Measurements from ENCODE around the gene MORN1. TPM values are rescaled to one million over a fixed set of nuclear protein-coding genes. Genes with fewer than 3 reads are reported as not detected.

The MORN1 gene
- total and polyA plus RNA-seq, 8 donors: 2.6 to 18.1 (median 5.7) TPM

- TF ChIP-seq, protein P1, sequence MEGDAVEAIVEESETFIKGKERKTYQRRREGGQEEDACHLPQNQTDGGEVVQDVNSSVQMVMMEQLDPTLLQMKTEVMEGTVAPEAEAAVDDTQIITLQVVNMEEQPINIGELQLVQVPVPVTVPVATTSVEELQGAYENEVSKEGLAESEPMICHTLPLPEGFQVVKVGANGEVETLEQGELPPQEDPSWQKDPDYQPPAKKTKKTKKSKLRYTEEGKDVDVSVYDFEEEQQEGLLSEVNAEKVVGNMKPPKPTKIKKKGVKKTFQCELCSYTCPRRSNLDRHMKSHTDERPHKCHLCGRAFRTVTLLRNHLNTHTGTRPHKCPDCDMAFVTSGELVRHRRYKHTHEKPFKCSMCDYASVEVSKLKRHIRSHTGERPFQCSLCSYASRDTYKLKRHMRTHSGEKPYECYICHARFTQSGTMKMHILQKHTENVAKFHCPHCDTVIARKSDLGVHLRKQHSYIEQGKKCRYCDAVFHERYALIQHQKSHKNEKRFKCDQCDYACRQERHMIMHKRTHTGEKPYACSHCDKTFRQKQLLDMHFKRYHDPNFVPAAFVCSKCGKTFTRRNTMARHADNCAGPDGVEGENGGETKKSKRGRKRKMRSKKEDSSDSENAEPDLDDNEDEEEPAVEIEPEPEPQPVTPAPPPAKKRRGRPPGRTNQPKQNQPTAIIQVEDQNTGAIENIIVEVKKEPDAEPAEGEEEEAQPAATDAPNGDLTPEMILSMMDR (IDR thresholded peaks at IDR 0.05): no peak
- H3K36me3 ChIP-seq: no peaks in the 10 kb centered on the region
- 54 to 70% (median 67%) methylated on average over 3 to 11 of the region's 11 CpGs for WGBS, 5 donors
- no peak overlapping the region for H3K4me3 ChIP-seq
- intact Hi-C loops (cut with DNase I; ENCODE audit: low total_unique reads): no loop called here
- no peaks in the 10 kb centered on the region for H3K4me1 ChIP-seq
- H3K9me3 ChIP-seq: peaks cover 6 to 32% (median 24%) of the 10 kb centered on the region in 4 donors
- H3K27ac ChIP-seq: no peak overlapping the region
- H3K27me3 ChIP-seq: peaks cover 0 to 62% (median 19%) of the 10 kb centered on the region in 3 donors
- DNase-seq: no peak
Observed at GRCh38 chr1:2425892-2426291, 34.5 kb upstream of the MORN1 start.

DNA sequence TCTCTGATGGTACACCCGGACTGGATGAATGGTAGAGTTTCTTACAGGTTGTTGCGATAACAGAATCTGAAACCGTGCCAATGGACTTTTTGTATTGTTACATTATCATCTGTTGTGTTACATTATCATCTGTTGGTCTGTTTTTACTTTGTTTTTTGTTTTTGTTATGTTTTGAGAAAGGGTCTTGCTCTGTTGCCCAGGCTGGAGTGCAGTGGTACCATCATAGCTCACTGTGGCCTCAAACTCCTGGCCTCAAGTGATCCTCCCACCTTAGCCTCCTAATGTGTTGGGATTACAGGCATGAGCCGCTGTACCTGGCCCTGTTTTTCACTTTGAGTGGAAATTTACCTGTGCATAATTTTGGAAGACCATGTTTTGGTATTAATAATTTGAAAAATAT lies 31.2 kb upstream of the MORN1 start:
- no peak overlapping the region for H3K4me3 ChIP-seq

GRCh38 chr1:2419416-2419815 lies 28.1 kb upstream of the MORN1 start:
- intact Hi-C loops (cut with DNase I; ENCODE audit: low total_unique reads): loop anchor here (10.0 kb wide), 1 partner anchor 225 kb away; no protein-coding TSS in a partner anchor
- Histone ChIP-seq H3K9me3 (peaks cover 6 to 19% (median 13%) of the 10 kb centered on the region in 4 donors), H3K36me3 (no peaks in the 10 kb centered on the region), H3K4me3 (no peak overlapping the region), H3K4me1 (peaks cover 7 to 26% (median 17%) of the 10 kb centered on the region in 4 donors), H3K27me3 (peaks cover 0 to 72% (median 40%) of the 10 kb centered on the region in 3 donors), H3K27ac (no peak overlapping the region)
- no peak for TF ChIP-seq POLR2A (IDR thresholded peaks at IDR 0.05)
- TF ChIP-seq EP300 (IDR thresholded peaks at IDR 0.05): no peak
- TF ChIP-seq POLR2AphosphoS5 (IDR thresholded peaks at IDR 0.05): no peak
- TF ChIP-seq, protein P1 (IDR thresholded peaks at IDR 0.05): no peak
- 76 to 83% (median 81%) methylated on average over 12 to 16 of the region's 16 CpGs for WGBS, 5 donors
- no peak for DNase-seq

More for the DNA sequence above, 31.2 kb upstream of the MORN1 start:
- DNase-seq: no peak
- H3K9me3 ChIP-seq: peaks cover 6 to 19% (median 13%) of the 10 kb centered on the region in 4 donors
- WGBS, 5 donors: 76 to 90% (median 84%) methylated on average over 4 of the region's 4 CpGs
- H3K27ac ChIP-seq: no peak overlapping the region
- no peaks in the 10 kb centered on the region for H3K36me3 ChIP-seq
- H3K4me1 ChIP-seq: no peaks in the 10 kb centered on the region
- TF ChIP-seq POLR2A (IDR thresholded peaks at IDR 0.05): no peak
- TF ChIP-seq, protein P1 (IDR thresholded peaks at IDR 0.05): no peak
- TF ChIP-seq POLR2AphosphoS5 (IDR thresholded peaks at IDR 0.05): no peak
- H3K27me3 ChIP-seq: peaks cover 0 to 63% (median 36%) of the 10 kb centered on the region in 3 donors
- intact Hi-C loops (cut with DNase I; ENCODE audit: low total_unique reads): loop anchor here (5.0 kb wide), 1 partner anchor 355 kb away; no protein-coding TSS in a partner anchor

- intact Hi-C loops (cut with DNase I; ENCODE audit: low total_unique reads): loop anchor here (10.0 kb wide), 1 partner anchor 226 kb away; no protein-coding TSS in a partner anchor
- TF ChIP-seq, protein P1 (IDR thresholded peaks at IDR 0.05): no peak
- TF ChIP-seq POLR2A (IDR thresholded peaks at IDR 0.05): no peak
- no peak for TF ChIP-seq EP300 (IDR thresholded peaks at IDR 0.05)
- no peak for TF ChIP-seq POLR2AphosphoS5 (IDR thresholded peaks at IDR 0.05)
- Histone ChIP-seq H3K27me3 (peaks cover 0 to 72% (median 40%) of the 10 kb centered on the region in 3 donors), H3K4me1 (peaks cover 12 to 31% (median 22%) of the 10 kb centered on the region in 4 donors), H3K4me3 (no peak overlapping the region), H3K27ac (no peak overlapping the region), H3K9me3 (peaks cover 6 to 19% (median 13%) of the 10 kb centered on the region in 4 donors), H3K36me3 (no peaks in the 10 kb centered on the region)
- 72 to 78% (median 72%) methylated on average over 15 to 16 of the region's 16 CpGs for WGBS, 5 donors
- DNase-seq: no peak
Observed at GRCh38 chr1:2418791-2419320, 27.5 kb upstream of the MORN1 start.
